RWPE2 (cell line): ENCODE data around the gene MPRIP.

Source experiments
- ATAC-seq: fragments of 200-7000 bp; cut with Tn5 transposase; 3 replicates; pipeline ENCODE4 v1.9.1; 2021; ENCODE audit warnings: low read depth
- DNase-seq: peaks from one replicate; pipeline ENCODE4 v3.0.0-alpha.2; 2020; ENCODE audit warnings: low spot score
- H3K27ac ChIP-seq: fragments of 450-650 bp; 2 replicates; pipeline ENCODE4 v1.5.1; 2017; ENCODE audit warnings: mild to moderate bottlenecking; ENCODE audit not compliant: poor library complexity, severe bottlenecking
- H3K27me3 ChIP-seq: fragments of 250-450 bp; sonication (Bioruptor Pico); 2 replicates; pipeline ENCODE4 v1.5.1; 2021; ENCODE audit warnings: mild to moderate bottlenecking, moderate library complexity; ENCODE audit not compliant: insufficient read depth, poor library complexity, severe bottlenecking
- H3K36me3 ChIP-seq: fragments of 250-450 bp; sonication (Bioruptor Pico); 2 replicates; pipeline ENCODE4 v1.5.1; 2020; ENCODE audit warnings: low read depth, mild to moderate bottlenecking, moderate library complexity
- H3K4me1 ChIP-seq: fragments of 250-450 bp; sonication (Bioruptor Pico); 2 replicates; pipeline ENCODE4 v1.5.1; 2021; ENCODE audit warnings: mild to moderate bottlenecking, moderate library complexity; ENCODE audit not compliant: insufficient read depth, poor library complexity, severe bottlenecking
- H3K4me3 ChIP-seq: fragments of 250-450 bp; sonication (Bioruptor Pico); 2 replicates; pipeline ENCODE4 v1.5.1; 2021; ENCODE audit warnings: mild to moderate bottlenecking, moderate library complexity; ENCODE audit not compliant: severe bottlenecking
- H3K9me3 ChIP-seq: fragments of 250-450 bp; sonication (Bioruptor Pico); 2 replicates; pipeline ENCODE4 v1.5.1; 2021; ENCODE audit warnings: mild to moderate bottlenecking, moderate library complexity; ENCODE audit not compliant: severe bottlenecking
- TF ChIP-seq, protein P1 (sequence below): fragments of 450-650 bp; IDR thresholded peaks from one replicate; pipeline ENCODE4 v1.5.1; 2017; ENCODE audit warnings: mild to moderate bottlenecking, moderate library complexity; ENCODE audit not compliant: poor library complexity, severe bottlenecking

MPRIP gene

DNA sequence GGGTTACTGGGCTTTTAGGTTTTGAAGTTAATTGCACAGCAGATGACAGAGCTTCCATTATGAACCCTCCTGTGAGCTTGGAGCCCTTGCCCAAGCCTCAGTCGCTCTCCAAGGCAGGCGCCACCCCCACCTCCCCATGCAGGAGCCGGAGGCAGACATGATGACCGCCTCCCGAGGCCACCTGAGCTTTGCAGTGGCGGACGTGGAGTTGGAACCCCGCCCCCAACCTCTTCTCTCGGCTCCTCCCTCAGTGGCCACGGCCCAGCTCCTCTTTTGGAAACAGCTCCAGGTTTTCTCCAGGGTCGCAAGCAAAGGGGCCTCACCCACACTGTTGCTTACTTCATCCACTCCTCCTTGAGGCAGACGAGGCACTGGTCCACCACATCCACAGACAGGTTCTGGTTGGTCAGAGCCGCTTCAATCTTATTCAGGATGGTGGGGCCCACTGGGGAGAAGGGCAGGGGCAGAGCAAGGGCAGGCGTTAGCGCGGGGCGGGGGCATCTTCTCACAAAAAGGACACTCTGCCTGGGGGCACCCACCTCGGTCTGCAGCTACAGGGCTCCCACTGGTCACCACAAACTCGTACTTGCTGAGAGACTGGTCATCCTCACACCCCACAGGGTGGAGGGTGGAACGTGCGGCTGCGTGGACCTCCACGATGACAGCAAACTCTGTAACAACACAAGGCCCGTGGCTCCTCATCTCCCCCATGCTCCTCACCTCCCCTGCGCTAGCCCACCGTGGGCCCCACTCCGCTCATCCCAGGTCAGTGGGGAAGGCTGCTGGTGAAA lies 172.6 kb downstream of the MPRIP start:
- H3K27ac ChIP-seq: no peak overlapping the region
- H3K27me3 ChIP-seq: no peaks in the 10 kb centered on the region
- no peak for DNase-seq
- no peak for ATAC-seq
- H3K4me1 ChIP-seq: no peaks in the 10 kb centered on the region
- TF ChIP-seq, protein P1, sequence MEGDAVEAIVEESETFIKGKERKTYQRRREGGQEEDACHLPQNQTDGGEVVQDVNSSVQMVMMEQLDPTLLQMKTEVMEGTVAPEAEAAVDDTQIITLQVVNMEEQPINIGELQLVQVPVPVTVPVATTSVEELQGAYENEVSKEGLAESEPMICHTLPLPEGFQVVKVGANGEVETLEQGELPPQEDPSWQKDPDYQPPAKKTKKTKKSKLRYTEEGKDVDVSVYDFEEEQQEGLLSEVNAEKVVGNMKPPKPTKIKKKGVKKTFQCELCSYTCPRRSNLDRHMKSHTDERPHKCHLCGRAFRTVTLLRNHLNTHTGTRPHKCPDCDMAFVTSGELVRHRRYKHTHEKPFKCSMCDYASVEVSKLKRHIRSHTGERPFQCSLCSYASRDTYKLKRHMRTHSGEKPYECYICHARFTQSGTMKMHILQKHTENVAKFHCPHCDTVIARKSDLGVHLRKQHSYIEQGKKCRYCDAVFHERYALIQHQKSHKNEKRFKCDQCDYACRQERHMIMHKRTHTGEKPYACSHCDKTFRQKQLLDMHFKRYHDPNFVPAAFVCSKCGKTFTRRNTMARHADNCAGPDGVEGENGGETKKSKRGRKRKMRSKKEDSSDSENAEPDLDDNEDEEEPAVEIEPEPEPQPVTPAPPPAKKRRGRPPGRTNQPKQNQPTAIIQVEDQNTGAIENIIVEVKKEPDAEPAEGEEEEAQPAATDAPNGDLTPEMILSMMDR: no peak
- H3K36me3 ChIP-seq: peaks cover 48% of the 10 kb centered on the region
- H3K4me3 ChIP-seq: no peak overlapping the region
- H3K9me3 ChIP-seq: no peaks in the 10 kb centered on the region

DNA sequence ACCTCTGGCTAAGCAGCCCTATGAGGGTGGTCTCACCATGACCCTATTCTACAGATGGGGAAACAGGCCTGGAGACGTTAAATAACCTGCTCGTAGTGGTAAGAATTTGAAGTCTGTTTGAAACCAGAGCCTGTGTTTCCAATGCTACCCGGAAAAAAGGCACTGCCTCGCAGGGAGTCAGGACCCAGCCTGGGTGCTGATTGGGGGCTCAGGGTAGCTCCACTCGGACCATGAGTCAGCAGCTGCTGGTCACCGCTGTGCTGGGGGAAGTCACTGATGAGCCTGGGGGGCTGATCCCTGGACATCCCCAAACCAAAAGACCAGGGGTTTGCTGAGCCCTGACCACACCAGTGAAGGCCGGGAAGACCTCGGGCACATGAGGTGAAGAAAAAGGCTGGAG lies 173.3 kb downstream of the MPRIP start:
- H3K4me3 ChIP-seq: no peak overlapping the region
- ATAC-seq (no peak), DNase-seq (no peak)
- no peak overlapping the region for H3K27ac ChIP-seq
- H3K36me3 ChIP-seq: peaks cover 48% of the 10 kb centered on the region
- no peaks in the 10 kb centered on the region for H3K9me3 ChIP-seq
- H3K4me1 ChIP-seq: no peaks in the 10 kb centered on the region
- H3K27me3 ChIP-seq: no peaks in the 10 kb centered on the region
- TF ChIP-seq, protein P1: no peak

DNA sequence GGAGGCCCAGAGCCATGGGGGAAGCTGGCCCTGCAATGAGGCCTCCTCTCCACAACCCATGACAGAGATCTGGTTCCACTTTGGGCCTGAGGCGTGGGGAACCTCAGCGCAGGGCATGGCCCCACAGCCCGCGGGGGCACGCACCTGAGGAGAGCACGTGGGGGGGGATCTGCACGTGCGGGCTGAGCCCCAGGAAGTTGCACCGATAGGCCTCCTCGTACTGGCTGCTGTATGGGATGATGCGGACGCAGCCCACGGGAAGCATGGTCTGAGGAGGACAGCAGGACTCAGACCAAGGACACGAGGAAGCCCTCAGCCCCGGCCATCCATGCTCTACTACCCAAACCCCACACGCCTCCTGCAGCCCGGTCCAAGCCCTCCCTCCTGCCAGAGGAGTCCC lies 174.0 kb downstream of the MPRIP start:
- H3K4me1 ChIP-seq: no peaks in the 10 kb centered on the region
- no peak for DNase-seq
- no peak for ATAC-seq
- peaks cover 50% of the 10 kb centered on the region for H3K36me3 ChIP-seq
- no peaks in the 10 kb centered on the region for H3K9me3 ChIP-seq
- TF ChIP-seq, protein P1: no peak
- H3K4me3 ChIP-seq: no peak overlapping the region
- no peak overlapping the region for H3K27ac ChIP-seq
- no peaks in the 10 kb centered on the region for H3K27me3 ChIP-seq

DNA sequence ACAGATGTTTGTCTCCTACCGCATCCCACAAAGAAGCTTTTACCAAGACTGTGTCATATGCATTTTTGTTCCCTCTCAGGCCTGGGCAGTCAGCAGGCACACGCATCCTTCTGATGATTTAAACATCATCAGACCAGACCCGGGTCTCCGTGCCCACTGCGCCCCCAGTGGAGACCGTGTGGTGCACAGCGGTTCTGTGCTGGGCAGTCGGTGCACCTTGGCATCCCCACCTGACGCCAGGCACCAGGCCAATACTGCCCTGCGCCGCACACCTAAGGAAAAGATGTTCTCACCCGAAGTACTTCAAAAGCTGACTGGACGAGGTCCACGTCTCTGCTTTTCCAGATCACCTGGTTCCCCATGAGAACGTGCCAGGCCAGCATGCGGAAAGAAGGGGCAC lies 174.5 kb downstream of the MPRIP start:
- no peak overlapping the region for H3K27ac ChIP-seq
- no peaks in the 10 kb centered on the region for H3K27me3 ChIP-seq
- H3K4me3 ChIP-seq: no peak overlapping the region
- ATAC-seq (no peak), DNase-seq (no peak)
- no peaks in the 10 kb centered on the region for H3K4me1 ChIP-seq
- TF ChIP-seq, protein P1: no peak
- H3K9me3 ChIP-seq: no peaks in the 10 kb centered on the region
- peaks cover 55% of the 10 kb centered on the region for H3K36me3 ChIP-seq

DNA sequence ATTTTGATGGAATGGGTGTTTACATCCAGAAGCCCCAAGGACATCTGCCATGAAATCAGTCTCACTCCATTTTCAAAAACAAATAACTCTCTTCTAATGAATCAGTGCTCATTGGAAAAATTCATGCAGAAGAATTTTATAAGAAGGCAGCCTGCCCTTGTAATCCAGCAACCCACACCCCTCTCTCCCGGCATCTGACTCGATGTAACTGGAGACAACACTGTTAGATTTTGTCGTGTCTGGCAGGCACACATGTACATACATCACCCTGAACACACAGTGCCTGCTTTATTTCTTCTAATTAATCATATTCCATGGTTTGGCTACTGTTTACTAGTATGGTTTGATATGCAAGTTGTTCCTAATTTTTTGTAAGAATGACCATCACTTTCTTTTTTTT lies 175.7 kb downstream of the MPRIP start:
- ATAC-seq: no peak
- no peaks in the 10 kb centered on the region for H3K9me3 ChIP-seq
- no peak overlapping the region for H3K27ac ChIP-seq
- no peaks in the 10 kb centered on the region for H3K4me1 ChIP-seq
- TF ChIP-seq, protein P1: no peak
- H3K27me3 ChIP-seq: no peaks in the 10 kb centered on the region
- DNase-seq: no peak
- peaks cover 56% of the 10 kb centered on the region for H3K36me3 ChIP-seq
- no peak overlapping the region for H3K4me3 ChIP-seq
